B cell (primary cell): ENCODE results near the gene EFNB3.

Experiments used
- CTCF ChIP-seq: fragments of 200-600 bp; IDR thresholded peaks from one replicate; pipeline ENCODE4 v1.8.0; 2022; ENCODE audit warnings: antibody characterized with exemption, mild to moderate bottlenecking
- EZH2 ChIP-seq: IDR thresholded peaks from 2 replicates; pipeline ENCODE4 v1.6.1; 2012; ENCODE audit warnings: borderline replicate concordance, low read depth, mild to moderate bottlenecking, moderate library complexity, low read length; ENCODE audit not compliant: insufficient read depth, poor library complexity, severe bottlenecking

- no peak for TF ChIP-seq CTCF
- TF ChIP-seq EZH2 = no peak
Observed at GRCh38 chr17:7717756-7718350, 12.9 kb downstream of the EFNB3 start.
